22Rv1 (cell line): ENCODE measurements around the gene TMTC1.

Source experiments
- H3K27ac ChIP-seq: fragments of 450-650 bp; 2 replicates; pipeline ENCODE4 v1.5.1; 2017
- CTCF ChIP-seq: fragments of 450-650 bp; IDR thresholded peaks from 2 replicates; pipeline ENCODE4 v1.5.1; 2017; ENCODE audit warnings: mild to moderate bottlenecking
- ZFX ChIP-seq: fragments of 450-650 bp; IDR thresholded peaks from 2 replicates; pipeline ENCODE4 v1.6.1; 2017; ENCODE audit warnings: antibody characterized with exemption, borderline replicate concordance

Gene TMTC1

GRCh38 chr12:29546000-29546399, 237.7 kb downstream of the TMTC1 start:
- no peak overlapping the region for H3K27ac ChIP-seq
- no peak for TF ChIP-seq CTCF
- TF ChIP-seq ZFX, result no peak

GRCh38 chr12:29545102-29545467, 238.7 kb downstream of the TMTC1 start:
- no peak for TF ChIP-seq CTCF
- TF ChIP-seq ZFX, result no peak
- H3K27ac ChIP-seq, result no peak overlapping the region

GRCh38 chr12:29544428-29545101, 239.2 kb downstream of the TMTC1 start:
- TF ChIP-seq ZFX, result no peak
- no peak for TF ChIP-seq CTCF
- H3K27ac ChIP-seq, result no peak overlapping the region

DNA sequence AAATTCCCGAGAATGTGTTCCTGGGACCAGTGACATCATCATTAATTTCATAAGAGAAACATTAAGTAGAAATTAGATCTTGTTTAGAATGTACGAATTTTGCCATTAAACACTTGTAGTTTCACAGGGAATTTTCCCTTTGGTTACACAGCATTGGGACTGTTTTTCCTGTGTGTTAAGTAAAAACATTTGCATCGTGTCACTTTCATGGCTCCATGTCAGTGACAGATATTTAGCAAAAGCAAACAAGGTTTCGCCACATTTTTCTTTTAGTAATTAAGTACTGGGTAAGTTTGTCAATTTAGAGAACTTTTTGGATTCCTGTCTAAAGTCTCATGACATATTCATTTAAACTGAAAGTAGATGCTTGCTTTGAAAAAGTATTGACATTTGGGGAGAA, 240.7 kb downstream of the TMTC1 start:
- no peak overlapping the region for H3K27ac ChIP-seq
- TF ChIP-seq ZFX (no peak), CTCF (no peak)

DNA sequence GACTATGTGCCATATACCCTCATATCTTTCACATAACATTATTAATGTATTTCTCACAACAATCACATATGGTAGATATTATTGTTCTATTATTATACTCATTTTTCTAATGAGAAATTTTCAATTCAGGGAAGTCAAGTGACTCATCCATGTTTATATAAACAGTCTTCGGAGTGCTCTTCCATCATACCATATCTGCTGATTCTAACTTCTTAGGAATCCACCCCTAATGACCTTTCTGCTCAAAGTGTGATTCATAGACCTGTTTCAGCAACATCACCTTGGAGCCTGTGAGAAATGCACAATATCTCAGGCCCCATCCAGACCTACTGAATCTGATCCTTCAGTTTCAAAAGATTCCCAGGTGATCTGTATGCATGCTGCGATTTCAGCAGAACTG, 246.4 kb downstream of the TMTC1 start:
- no peak for TF ChIP-seq ZFX
- TF ChIP-seq CTCF, result no peak
- H3K27ac ChIP-seq, result no peak overlapping the region

- H3K27ac ChIP-seq, result no peak overlapping the region
- TF ChIP-seq ZFX (no peak), CTCF (no peak)
Observed at GRCh38 chr12:29534935-29535334, 248.8 kb downstream of the TMTC1 start.

DNA sequence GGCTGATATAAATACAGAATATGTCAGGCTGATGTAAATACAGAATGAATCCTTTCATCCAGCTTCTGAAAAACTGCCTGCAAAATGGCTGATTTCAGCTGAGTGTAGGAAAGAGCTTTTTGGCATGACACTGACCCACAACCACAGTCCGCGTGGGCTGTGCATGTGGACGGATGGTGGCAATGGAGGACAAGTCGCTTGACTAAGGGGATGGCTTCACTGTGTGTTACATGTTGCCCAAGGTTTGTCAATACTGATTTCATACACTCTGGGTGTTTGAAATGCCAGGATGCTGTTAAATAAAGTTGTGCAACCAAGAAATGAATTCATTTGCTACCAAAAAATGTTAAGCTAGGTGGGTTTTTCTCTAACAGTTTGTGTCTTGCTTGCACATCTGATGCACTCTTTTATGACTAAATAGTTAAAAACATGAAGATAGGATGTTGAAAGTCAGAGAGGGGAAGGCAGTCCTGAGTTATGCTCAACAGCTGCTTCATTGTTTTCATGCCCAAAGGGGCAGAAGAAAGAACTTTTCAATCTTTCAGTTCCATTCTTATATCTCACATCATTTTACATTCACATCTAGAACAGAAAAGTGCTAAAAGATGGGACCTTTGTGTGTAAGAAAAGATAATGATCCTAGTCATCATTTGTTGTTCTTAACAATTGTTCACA, 249.8 kb downstream of the TMTC1 start:
- H3K27ac ChIP-seq, result no peak overlapping the region
- TF ChIP-seq CTCF (no peak), ZFX (no peak)
